SK-N-MC (cell line): ENCODE results near the gene VWA8.

Experiments
- EZH2 ChIP-seq: fragments of 200-600 bp; sonication (generic); IDR thresholded peaks from one replicate; pipeline ENCODE4 v1.6.1; 2017; ENCODE audit warnings: antibody characterized with exemption
- POLR2AphosphoS5 ChIP-seq: IDR thresholded peaks from 2 replicates; pipeline ENCODE4 v1.6.1; 2012; ENCODE audit warnings: mild to moderate bottlenecking, low read depth, low read length, borderline replicate concordance

DNA sequence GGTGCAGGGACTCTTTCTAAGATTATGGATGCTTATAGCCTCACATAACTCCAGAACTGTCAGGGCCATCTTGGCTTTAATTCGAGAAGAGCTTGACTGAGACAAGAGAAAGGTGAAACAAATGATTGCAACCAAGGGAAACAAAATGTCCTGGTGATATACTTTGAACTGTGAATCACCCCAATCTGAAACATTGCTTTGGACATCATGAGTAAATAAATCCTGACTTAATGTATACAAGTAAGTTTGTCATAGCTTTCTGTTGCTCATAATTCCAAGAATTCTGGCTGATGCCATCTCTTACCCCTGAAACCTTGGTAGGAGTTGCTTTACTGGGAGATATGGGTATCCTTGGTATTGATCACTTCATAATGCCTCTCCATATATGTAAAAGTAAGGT, 5.8 kb upstream of the VWA8 start:
- TF ChIP-seq EZH2 (no peak), POLR2AphosphoS5 (no peak)
